Transverse colon (tissue), 4 donors: ENCODE results near the gene CLIC6. TPM values are rescaled to one million over a fixed set of nuclear protein-coding genes. Genes with fewer than 3 reads are reported as not detected.

Experiments used
- DNase-seq: peaks from one replicate; pipeline ENCODE4 v3.0.0-alpha.2; 2019
- H3K27ac ChIP-seq, 4 donors: fragments of 200-600 bp; sonication (generic); 2 replicates each; pipeline ENCODE4 v1.5.1; 2016 to 2018; ENCODE audit warnings: inconsistent platforms in 4 of 4
- H3K27me3 ChIP-seq: fragments of 200-600 bp; sonication (generic); 2 replicates; pipeline ENCODE4 v1.5.1; 2017; ENCODE audit warnings: inconsistent platforms
- H3K36me3 ChIP-seq, 4 donors: fragments of 200-600 bp; sonication (generic); 2 replicates each; pipeline ENCODE4 v1.5.1; 2017 to 2019; ENCODE audit warnings: inconsistent platforms in 4 of 4
- H3K4me1 ChIP-seq, 4 donors: fragments of 200-600 bp; sonication (generic); 2 replicates each; pipeline ENCODE4 v1.5.1; 2017 to 2020; ENCODE audit warnings: inconsistent platforms in 4 of 4
- H3K4me3 ChIP-seq, 4 donors: fragments of 200-600 bp; sonication (generic); 1 replicate in 1 of 4; 2 replicates in 3 of 4; pipeline versions ENCODE4 v1.5.1 to v1.6.1; 2017 to 2019; ENCODE audit warnings: inconsistent platforms in 4 of 4
- H3K9me3 ChIP-seq, 2 donors: fragments of 200-600 bp; sonication (generic); 2 replicates each; pipeline ENCODE4 v1.5.1; 2017 to 2019; ENCODE audit warnings: inconsistent platforms in 2 of 2
- EP300 ChIP-seq: sonication (generic); formaldehyde crosslinking; IDR thresholded peaks from one replicate; pipeline ENCODE4 v1.6.1; 2017; ENCODE audit warnings: antibody characterized with exemption, low read depth
- POLR2A ChIP-seq: fragments of 450-650 bp; IDR thresholded peaks from one replicate; pipeline ENCODE4 v1.6.1; 2016; ENCODE audit warnings: antibody characterized with exemption, mild to moderate bottlenecking, moderate library complexity
- POLR2AphosphoS5 ChIP-seq, 3 donors: sonication (generic); formaldehyde crosslinking; IDR thresholded peaks; one replicate each; pipeline ENCODE4 v1.6.1; 2016; ENCODE audit warnings: antibody characterized with exemption in 3 of 3
- WGBS, 2 donors: methylation state at CpG; one replicate each; pipeline ENCODE4 v1.1.5; 2018; ENCODE audit warnings: low coverage in 1 of 2; 5-methylcytosine and 5-hydroxymethylcytosine counted together
- in situ Hi-C, 4 donors: fragments of 200-750 bp; cut with MboI; loops; one replicate each; pipeline versions ENCODE4 v1.15.0 to v1.15.1; 2017; ENCODE audit warnings: low sequenced_read_pairs in 3 of 4, low pct_ligation_motif_present in 1 of 4, low pct_unique_long_range_greater_than_20kb in 1 of 4
- intact Hi-C: fragments of 100-400 bp; cut with DNase I; formaldehyde crosslinking; loops from one replicate; pipeline ENCODE4 v1.15.1; 2023; ENCODE audit warnings: low total_unique reads
- total RNA-seq, 4 donors: library from RNA; depleted of rRNA; stranded (reverse); fragments of >200 nt; gene quantifications; one replicate each; pipeline ENCODE4 v1.1.0, GENCODE V29; 2016
- TF ChIP-seq, protein P1 (sequence below), 5 experiments: fragments of 200-600 bp in 3 of 5; fragments of 450-650 bp in 2 of 5; sonication (generic) in 3 of 5; IDR thresholded peaks; 1 replicate in 2 of 5; 2 replicates in 3 of 5; pipeline ENCODE4 v1.5.1; 2016 to 2017; ENCODE audit warnings: antibody characterized with exemption in 5 of 5, inconsistent platforms in 3 of 5, mild to moderate bottlenecking in 2 of 5, moderate library complexity in 1 of 5

Gene CLIC6
- total RNA-seq, 4 donors from 2014 or later: 0.37 to 4.9 (median 3.7) TPM; not detected in 1

DNA sequence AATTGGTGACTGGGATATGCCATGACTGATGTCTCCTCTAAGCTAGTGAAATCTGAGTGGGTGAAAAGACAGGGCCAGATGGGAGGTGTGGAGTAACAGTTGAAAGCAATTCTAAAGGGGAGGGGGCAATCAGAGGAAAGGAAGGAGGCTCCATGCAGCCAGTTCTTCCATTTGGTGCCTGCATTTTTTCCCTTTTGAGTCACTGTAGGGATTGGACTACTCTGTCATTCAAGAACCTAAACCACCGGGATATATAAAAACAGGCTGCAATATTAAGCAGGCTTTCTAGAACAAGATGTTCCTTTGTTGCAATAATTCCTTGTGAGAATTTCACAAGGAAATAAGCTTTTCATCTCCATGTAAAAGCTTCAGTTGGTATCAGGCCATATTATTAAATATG lies 18.3 kb downstream of the CLIC6 start:
- 0 to 29% methylated on average over 1 of the region's 1 CpG for WGBS, 2 donors
- Histone ChIP-seq H3K9me3 (no peaks in the 10 kb centered on the region), H3K4me1 (peaks cover 12 to 48% (median 27%) of the 10 kb centered on the region in 4 donors), H3K27me3 (no peaks in the 10 kb centered on the region), H3K27ac (no peak overlapping the region), H3K36me3 (no peaks in the 10 kb centered on the region), H3K4me3 (no peak overlapping the region)
- DNase-seq: no peak
- TF ChIP-seq, protein P1, sequence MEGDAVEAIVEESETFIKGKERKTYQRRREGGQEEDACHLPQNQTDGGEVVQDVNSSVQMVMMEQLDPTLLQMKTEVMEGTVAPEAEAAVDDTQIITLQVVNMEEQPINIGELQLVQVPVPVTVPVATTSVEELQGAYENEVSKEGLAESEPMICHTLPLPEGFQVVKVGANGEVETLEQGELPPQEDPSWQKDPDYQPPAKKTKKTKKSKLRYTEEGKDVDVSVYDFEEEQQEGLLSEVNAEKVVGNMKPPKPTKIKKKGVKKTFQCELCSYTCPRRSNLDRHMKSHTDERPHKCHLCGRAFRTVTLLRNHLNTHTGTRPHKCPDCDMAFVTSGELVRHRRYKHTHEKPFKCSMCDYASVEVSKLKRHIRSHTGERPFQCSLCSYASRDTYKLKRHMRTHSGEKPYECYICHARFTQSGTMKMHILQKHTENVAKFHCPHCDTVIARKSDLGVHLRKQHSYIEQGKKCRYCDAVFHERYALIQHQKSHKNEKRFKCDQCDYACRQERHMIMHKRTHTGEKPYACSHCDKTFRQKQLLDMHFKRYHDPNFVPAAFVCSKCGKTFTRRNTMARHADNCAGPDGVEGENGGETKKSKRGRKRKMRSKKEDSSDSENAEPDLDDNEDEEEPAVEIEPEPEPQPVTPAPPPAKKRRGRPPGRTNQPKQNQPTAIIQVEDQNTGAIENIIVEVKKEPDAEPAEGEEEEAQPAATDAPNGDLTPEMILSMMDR (IDR thresholded peaks at IDR 0.05): no peak
- no peak for TF ChIP-seq EP300
- TF ChIP-seq POLR2A: no peak
- no peak for TF ChIP-seq POLR2AphosphoS5 (IDR thresholded peaks at IDR 0.05)
- intact Hi-C loops (no loop called here), in situ Hi-C loops (no loop called here)

DNA sequence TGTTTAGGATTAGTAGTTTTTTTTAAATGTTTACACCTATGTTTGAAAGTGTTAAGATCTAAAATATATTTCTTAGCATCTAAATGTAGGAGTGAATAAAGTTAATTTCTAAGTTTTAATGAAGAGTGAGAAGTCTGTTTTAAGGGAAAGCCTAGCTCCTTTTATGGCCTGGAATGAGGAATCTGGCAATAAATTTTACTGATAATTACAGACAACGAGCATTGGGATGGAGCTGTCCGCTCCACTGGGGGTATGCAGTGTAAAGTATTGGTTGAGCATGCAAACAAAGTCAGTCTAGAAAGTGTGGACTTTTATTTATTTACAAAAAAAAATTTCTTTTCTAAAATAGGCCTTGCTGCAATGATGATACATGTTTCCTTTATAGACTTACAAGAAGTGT lies 19.0 kb downstream of the CLIC6 start:
- Histone ChIP-seq H3K4me3 (no peak overlapping the region), H3K27ac (no peak overlapping the region), H3K36me3 (no peaks in the 10 kb centered on the region), H3K9me3 (no peaks in the 10 kb centered on the region), H3K4me1 (peaks cover 12 to 55% (median 32%) of the 10 kb centered on the region in 4 donors), H3K27me3 (no peaks in the 10 kb centered on the region)
- DNase-seq: no peak
- WGBS, 2 donors: 61 to 64% methylated on average over 2 of the region's 2 CpGs
- TF ChIP-seq, protein P1 (IDR thresholded peaks at IDR 0.05): no peak
- no peak for TF ChIP-seq POLR2AphosphoS5 (IDR thresholded peaks at IDR 0.05)
- TF ChIP-seq EP300: no peak
- no peak for TF ChIP-seq POLR2A
- in situ Hi-C loops: no loop called here
- intact Hi-C loops: no loop called here

DNA sequence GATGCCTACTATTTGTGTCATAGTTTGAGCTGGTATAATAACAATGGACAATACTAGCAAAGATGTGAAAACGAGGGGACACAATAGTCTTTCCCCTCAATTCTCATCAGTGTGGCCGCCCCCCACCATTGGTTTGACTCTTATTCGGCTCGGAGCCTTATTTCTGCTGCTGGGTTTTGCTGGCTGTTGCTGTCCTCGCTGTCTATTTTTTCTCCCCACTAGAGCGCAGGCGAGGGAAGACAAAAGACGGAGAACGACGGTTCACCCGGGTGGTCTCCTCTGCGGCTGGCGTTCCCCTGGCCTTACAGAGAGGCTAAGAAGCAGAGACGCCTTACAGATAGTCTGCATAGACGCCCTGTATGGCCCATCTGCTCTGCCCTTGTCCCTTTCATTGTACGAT lies 19.4 kb downstream of the CLIC6 start:
- no peaks in the 10 kb centered on the region for H3K36me3 ChIP-seq
- TF ChIP-seq EP300: no peak
- no peak for TF ChIP-seq POLR2A
- TF ChIP-seq, protein P1 (IDR thresholded peaks at IDR 0.05): no peak
- TF ChIP-seq POLR2AphosphoS5 (IDR thresholded peaks at IDR 0.05): no peak
- no peaks in the 10 kb centered on the region for H3K27me3 ChIP-seq
- intact Hi-C loops (no loop called here), in situ Hi-C loops (no loop called here)
- no peak overlapping the region for H3K27ac ChIP-seq
- no peak overlapping the region for H3K4me3 ChIP-seq
- DNase-seq: no peak
- peaks cover 16 to 59% (median 36%) of the 10 kb centered on the region in 4 donors for H3K4me1 ChIP-seq
- no peaks in the 10 kb centered on the region for H3K9me3 ChIP-seq
- WGBS, 2 donors: 86 to 92% methylated on average over 6 to 16 of the region's 16 CpGs

DNA sequence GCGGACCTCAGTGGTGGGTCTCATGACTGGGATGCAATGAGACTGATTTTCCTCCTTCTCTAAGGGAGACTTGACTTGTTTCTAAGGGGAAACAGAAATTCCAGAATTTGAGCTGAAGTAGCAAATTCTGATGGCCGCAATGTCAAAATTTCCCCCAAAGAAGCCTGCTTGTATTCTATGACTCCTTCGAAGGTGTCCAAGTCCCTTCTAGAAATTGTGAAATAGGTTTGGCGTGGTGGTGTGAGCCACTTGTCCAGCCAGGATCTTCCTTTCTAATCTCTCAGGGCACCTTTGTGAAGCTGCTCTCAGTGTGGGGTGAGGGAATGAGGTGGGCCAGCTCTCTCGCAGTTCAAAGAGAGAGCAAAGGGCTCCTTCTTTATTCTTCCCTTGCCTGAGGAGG lies 19.9 kb downstream of the CLIC6 start:
- H3K4me3 ChIP-seq: no peak overlapping the region
- no peaks in the 10 kb centered on the region for H3K9me3 ChIP-seq
- TF ChIP-seq, protein P1 (IDR thresholded peaks at IDR 0.05): no peak
- TF ChIP-seq POLR2AphosphoS5 (IDR thresholded peaks at IDR 0.05) (no peak), POLR2A (no peak), EP300 (no peak)
- DNase-seq: no peak
- no peaks in the 10 kb centered on the region for H3K36me3 ChIP-seq
- 90 to 97% methylated on average over 4 to 5 of the region's 5 CpGs for WGBS, 2 donors
- no peak overlapping the region for H3K27ac ChIP-seq
- intact Hi-C loops: no loop called here
- H3K27me3 ChIP-seq: no peaks in the 10 kb centered on the region
- in situ Hi-C loops: no loop called here
- peaks cover 17 to 56% (median 38%) of the 10 kb centered on the region in 4 donors for H3K4me1 ChIP-seq
